Measurements from ENCODE around the gene SUPT5H.

The SUPT5H gene

GRCh38 chr19:39445196-39446111 lies at the start of gene SUPT5H:
SUPT5H (plus strand) TSS chr19:39445582; CDS start chr19:39445891, 309 bp downstream.
- DNase-seq: peak; percentile 98

- DNase-seq: peak; percentile 87
Measured at GRCh38 chr19:39397360-39398296, 47.8 kb upstream of the SUPT5H start.

DNA sequence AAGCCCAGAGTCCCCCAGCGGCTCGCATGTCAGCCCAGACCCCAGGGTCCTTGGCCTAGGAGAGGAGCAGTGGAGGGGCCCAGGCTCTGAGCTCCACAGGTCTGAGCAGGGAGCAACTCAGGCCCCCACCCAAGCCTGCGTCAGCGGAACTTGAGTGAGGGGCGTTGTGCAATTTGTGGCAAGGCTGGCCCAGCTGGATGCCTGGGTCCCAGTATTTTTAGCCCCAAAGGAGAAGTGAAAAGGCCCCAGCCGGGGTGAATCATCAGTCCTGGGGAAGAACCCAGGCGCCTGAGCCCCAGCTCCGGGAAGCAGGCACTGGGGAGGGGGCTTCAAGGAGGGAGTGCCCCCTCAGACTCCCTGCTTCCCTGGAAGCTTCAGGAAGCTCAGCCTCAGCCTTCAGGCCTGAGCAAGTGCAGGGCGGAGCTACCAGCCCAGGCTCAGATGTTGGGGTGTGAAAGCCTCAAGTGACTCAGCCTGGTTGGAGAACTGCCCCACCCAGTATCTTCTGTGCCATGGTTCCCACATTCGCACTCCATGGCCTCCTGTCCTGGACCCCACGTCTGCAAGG lies 47.0 kb upstream of the SUPT5H start:
- no peak for DNase-seq

DNA sequence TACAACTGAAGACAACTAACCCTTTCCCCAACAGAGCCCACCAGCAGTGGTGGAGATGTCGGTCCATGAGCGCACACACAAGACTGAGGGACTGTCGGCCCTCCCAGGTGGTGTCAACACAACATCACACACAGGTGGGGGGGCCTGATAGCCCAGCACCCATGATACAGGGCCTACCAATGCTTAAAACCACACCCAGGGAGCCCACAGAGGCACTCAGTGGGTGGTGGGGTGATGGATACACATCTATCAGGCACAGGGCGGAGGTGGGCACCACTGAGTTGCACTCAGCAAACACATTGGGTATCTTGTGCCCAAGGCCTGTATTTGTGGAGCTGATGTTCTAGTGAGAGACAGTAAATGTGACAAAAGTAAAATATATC lies 45.7 kb upstream of the SUPT5H start:
- no peak for DNase-seq

DNA sequence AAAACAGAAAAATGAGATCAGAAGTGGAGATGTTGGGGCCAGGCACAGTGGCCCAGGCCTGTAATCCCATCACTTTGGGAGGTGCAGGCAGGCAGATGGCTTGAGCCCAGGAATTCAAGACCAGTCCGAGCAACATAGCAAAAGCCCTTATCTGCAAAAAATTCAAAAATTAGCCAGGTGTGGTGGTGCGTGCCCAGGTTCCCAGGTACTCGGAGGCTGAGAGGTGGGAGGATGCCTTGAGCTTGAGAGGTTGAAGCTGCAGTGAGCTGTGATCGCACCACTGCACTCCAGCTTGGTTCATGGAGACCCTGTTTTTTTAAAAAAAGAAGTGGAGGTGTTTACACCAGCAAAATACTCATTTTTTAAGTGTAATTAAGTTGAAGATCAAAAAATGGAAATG lies 45.3 kb upstream of the SUPT5H start:
- DNase-seq: no peak

DNA sequence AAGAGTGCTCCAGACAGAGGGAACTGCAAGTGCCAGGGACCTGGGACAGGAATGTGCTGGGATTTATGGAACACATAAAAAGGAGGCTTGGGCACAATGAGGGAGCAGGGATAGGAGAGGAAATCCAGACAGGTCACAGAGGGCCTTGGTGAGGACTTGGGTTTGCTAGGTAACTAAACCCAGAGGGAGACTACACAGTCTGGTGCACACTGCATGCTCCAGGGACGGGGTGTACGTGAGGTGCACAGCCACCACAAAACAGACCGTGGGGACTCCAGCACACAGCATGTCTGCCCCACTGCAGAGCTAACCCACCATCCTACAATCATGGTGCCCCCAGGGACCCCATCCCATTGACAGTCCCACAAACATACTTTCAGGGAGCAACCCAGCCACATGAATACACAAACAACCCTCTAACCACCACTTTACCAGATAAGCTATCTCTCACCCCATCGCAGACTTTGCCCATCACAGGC lies 44.3 kb upstream of the SUPT5H start:
- DNase-seq: no peak

GRCh38 chr19:39401549-39402345 lies 43.6 kb upstream of the SUPT5H start:
- peak; percentile 17 for DNase-seq

DNA sequence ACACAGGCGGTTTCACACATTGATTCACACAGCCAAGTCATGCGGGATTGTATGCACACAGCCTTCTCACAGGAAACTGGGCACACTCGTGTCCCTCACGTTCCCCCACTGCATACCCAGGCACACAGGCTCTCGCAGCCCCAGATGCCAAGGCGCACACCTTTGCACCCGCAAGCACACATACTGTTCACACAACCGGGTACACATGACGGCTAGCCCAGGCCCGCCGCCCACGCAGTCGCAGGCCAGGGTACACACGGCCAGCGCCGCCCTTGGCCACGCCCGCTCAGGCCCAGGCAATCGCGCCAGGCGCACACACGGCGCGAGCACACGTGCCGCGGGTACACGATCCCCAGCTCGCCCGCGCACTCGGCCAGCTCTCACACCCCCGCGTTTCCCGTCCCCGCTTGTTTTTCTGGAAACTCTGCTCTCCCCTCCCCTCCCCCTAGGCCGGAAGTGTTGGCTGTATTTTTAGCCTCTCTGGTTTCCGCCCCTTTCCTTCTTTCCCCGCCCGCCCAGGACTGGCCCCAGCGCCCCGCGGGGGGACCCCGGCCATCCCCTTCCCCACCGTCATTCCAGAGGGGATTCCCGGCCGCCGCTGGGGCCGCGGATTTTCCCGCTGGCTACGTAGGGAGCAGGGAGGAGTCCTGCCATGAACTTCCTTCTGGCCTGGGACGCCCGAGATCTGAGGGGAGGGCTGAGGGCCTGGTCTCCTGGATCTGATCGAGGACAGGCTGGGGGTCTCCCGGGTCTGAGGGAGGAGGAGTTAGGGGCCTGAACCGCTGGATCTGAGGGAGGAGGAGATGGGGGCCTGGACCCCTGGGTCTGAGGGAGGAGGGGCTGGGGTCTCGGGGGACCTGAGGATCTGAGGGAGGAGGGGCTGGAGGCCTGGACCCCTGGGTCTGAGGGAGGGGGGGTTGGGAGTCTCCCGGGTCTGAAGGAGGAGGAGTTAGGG lies 42.8 kb upstream of the SUPT5H start:
- DNase-seq: peak; percentile 96

- DNase-seq: peak; percentile 90
Measured at GRCh38 chr19:39403331-39404312, 41.8 kb upstream of the SUPT5H start.

DNA sequence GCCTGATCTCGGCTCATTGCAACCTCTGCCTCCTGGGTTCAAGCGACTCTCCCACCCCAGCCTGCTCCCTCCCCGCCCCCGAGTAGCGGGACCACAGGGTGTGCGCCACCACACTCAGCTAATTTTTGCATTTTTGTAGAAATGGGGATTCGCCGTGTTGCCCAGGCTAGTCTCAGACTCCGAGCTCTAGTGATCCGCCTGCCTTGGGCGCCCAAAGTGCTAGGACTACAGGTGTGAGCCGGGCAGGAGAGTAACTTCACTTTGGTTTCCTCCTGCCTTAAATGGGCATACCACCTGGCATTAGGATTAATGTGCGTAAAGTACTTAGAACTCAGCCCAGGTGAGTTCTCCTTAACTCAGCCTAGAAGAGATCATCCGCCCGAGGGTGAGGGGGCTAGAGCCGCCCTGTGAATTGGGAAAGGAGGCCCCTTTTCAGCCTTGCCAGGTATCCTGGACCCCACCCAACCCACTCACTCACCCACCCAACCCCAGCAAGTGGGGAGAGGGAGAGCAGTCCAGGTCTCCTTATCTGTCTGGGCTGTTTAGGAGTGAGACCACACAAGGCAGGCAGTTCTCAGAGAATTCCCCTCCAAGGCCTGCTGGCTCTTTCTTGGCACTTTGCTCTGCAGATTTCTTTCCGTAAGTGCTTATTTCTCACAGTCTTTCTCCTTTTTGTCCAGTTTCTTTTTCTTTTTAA lies 40.0 kb upstream of the SUPT5H start:
- DNase-seq: peak; percentile 20

DNA sequence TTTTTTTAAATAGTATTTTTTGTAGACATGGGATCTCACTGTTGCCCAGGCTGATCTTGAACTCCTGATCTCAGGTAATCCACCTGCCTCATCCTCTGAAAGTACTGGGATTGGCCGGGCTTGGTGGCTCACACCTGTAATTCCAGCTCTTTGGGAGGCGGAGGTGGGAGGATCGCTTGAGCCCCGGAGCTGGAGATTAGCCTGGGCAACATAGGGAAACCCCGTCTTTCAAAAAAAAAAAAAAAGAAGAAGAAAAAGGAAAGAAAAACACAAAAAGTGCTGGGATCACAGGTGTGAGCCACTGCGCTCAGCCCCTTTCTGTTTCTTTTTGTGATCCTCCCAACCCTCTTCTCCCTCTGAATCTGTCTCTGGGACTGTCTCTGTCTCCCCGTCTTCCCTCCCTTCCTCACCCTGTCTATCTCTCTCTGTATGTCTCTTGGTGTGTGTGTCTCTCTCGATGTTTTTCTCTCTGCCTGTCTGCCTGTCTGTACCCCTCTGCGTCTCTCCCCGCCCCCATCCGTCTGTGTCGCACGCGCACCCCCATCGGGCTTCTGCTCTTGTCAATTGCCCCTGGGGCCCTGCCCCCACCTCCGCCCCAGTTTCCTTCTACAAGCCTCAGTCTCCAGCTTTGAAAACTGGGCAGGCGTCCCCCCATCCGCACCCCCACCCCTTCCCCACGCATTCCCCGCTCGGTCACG lies 39.3 kb upstream of the SUPT5H start:
- DNase-seq: peak; percentile 81

GRCh38 chr19:39406656-39407409 lies 38.5 kb upstream of the SUPT5H start, which contains the start of gene ZFP36:
ZFP36 (plus strand) TSS chr19:39406847; CDS start chr19:39406905, 58 bp downstream.
- peak; percentile 88 for DNase-seq

DNA sequence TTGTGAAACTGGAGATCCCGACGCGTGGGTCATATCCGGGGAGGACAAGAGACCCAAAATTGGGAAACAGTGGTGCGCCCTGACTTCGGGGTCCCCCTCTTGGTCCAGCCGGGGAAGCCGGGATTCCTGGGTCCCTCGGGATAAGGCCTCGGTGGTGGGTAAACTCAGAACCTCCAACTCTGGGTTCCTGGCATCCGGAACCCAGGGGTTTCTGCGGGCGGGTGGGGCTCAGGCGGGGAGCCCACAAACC lies 38.0 kb upstream of the SUPT5H start:
- no peak for DNase-seq

GRCh38 chr19:39407660-39408391 lies 37.6 kb upstream of the SUPT5H start:
- DNase-seq: peak; percentile 85

- peak; percentile 19 for DNase-seq
Measured at GRCh38 chr19:39408392-39409207, 36.8 kb upstream of the SUPT5H start.
